Ramos (cell line): ENCODE measurements around the gene OGDHL.

Experiments used
- in situ Hi-C: fragments of 300-500 bp; cut with MboI; formaldehyde crosslinking; loops from one replicate; pipeline ENCODE4 v1.14.3; 2022; ENCODE audit warnings: low sequenced_read_pairs; ENCODE audit not compliant: unreplicated experiment

Gene OGDHL

DNA sequence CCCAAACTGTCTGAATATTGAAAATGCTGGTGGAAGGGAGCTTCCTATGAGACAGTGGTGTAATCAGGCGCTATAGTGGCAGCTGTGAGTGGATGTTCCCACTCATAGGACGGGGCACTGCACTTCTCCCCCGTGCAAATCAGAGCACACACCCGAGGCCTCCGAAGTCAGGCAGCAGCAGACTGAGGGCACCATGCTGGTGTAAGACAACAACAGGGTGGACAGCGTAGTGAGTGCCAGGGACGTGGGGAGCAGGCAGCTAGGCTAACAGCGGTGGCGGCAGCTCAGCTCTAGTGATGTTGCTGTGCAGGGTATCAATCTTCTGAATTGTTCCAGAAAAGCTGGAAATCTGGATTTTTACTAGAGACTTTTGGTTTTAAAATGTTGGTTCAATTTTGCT, 63.4 kb downstream of the OGDHL start:
- in situ Hi-C loops, result no loop called here

DNA sequence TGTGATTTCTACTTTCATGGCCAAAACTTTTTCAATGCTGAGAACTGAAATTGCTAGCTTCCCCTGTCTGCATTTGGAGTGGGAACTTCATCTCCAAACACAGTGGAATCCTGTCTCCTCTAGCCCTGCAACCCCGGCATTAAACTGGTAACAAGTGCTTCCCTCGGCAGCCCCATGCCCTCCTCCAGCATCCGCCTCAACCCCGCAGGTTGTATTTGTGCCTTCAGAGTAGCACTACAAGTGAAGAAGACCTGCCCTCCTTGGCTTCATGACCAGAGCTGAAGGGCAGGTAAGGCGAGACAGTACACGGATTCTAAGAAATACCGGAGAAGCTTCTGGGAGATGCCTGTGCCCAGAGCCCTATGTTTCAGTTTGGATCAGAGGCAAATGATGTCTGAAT, 65.8 kb downstream of the OGDHL start:
- in situ Hi-C loops, result no loop called here

DNA sequence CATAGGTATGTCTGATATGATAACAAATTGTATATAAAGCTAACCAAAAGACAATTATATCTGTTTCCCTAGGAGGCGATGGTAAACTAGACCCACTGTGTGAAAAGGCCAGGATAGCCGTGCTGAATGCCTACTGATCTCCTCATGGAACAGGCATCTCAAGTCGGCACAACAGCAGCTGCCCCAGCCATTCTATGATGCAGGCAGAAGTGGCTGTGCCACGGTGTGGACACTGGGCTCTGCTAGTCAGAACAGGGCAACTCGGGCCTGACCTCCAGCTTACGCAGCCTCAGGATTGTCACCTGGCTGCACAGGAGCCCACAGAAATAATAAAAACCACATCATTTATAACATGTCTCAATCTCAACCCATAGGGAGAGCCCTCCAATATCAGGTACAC, 67.7 kb downstream of the OGDHL start:
- in situ Hi-C loops, result no loop called here

DNA sequence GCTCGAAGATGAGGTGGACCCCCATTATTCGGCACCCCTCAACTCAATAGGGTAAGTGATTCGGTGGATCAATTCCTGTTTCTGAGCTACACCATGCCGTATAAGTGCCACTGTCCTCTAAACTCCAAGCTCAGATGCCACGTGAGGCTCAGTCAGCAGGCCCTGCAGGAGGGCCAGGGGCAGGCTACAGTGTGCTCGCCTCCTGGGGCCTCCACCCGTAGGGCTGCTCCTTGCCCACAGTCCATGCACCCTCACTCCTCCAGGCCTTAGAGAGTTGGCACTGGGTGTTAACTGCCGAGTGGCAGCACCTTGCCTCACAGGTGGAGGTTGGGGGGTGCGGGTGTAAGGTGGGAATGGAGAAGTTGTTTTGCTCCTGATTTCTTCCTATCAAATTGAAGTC, 70.5 kb downstream of the OGDHL start:
- in situ Hi-C loops, result no loop called here

DNA sequence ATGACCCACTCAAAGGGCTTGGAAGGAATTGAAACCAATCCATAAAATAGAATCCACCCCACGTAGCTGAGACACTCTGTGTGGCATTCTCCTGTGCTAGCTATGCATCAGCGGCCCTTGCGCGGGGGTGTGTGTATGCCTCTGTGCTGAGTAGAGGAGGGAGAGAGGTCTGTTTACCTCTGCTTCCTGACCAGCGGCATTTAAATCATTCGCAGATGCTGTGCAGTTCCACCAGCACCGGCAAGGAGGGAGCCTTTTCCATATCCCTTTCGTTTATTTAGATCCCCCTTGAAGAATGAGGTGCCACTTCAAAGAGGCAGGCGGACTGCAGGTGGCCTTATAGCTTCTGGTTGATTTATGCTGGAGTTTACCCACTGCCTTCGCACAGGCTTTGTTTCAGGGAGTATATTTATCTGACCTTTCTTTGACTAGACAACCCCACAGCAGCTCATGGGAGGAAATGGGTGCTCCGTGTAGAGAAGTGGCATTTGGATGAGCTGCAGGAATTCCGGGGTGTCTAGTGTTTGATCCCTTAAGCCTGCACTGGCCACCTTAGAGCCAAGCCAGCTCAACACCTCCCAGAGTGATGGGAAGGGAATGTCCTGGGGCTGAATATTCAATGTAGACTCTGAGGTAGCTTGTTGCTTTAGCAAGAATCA, 71.3 kb downstream of the OGDHL start:
- in situ Hi-C loops, result no loop called here

DNA sequence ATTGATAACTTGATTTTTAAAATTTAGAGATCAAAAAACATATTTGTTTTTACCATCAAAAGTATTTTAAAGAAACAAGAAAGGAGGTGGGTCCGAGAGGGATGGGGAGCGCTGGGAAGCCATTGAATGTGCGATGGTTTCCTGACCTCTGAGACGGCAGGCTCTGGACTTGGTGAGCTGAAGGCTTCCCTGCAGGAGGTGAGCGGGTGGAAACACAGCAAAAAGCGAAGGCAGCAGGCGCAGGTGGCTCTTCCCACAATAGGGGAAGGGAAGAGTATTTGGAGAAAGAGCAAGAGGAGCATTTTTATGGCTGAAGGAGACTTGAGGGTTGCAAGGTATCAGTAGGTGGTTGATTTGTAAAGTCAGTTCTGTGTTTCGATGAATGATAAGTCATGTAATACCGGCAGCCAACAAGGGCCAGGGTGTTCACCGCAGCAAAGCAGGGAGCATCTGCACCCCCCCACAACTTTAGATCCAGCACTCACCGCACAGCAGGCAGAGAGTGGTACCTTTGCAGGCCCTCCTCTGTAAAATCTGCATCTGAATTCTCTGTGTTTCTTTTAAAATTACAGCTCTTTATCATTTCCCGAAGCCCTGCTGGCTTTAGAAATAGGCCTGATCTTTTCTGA, 72.1 kb downstream of the OGDHL start:
- in situ Hi-C loops, result no loop called here

DNA sequence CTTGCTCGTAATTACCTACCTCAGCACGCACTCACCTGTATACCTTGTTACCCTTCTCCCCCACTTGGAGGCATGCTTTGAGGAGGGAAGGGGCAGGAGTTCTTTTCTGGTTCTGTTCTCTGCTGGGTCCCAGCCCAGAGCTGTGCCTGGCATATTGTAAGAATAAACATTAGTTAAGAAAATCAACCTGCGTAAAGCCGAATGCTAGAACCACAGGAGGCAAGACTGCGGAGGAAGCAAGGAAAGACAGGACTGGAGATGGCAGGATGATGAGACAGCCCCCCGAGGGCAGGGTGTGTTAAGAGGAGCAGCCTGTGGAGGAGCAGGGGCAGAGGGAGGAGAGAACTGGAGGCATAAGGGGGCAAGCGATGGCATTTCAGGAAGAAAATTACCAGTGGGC, 73.2 kb downstream of the OGDHL start:
- in situ Hi-C loops, result no loop called here

DNA sequence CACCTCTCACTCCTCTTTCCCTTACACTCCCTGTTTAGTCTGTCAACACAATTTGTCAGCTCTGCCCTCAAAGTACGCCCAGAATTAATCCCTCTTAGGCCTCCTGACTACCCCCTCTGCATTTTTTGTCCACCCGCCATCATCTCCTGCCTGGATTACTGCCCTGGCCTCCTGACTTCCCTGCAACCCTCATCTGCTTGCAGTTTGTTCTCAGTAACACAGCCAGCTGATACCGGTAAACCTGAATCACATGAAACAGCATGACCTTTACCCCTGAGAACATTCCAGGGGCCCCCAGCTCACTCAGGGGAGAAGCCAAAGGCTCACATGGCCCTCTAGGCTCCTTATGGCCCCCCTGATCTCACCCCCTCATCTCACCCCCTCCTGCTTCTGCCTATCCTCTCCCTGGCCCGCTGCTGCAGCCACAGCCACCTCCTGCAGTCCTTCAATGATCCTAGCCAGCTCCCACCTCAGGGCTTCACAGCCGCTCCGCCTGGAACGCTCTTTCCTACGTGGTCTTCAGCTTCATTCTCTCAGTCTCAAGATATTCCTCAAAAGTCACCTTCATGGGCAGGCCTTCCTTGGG, 73.8 kb downstream of the OGDHL start:
- in situ Hi-C loops, result no loop called here

DNA sequence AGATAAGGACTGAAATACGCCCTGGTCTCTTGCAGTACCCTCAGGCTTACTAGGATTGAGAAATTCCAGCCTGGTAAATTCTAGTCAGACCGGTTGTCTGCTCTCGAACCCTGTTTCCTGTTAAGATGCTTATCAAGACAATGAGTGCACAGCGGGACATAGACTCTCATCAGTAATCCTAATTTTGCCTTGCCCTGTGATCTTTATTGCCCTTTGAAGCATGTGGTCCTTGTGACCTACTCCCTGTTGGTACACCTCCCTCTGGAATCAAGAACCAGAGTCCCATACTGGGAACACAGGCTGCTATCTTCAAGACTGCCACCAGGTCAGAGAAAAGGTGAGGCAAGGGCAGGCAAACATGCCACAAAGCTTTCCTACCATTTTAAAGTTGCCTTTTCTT, 75.5 kb downstream of the OGDHL start:
- in situ Hi-C loops, result no loop called here
